B cell (primary cell): ENCODE data around the gene NOTCH1.

Source experiments
- EZH2 ChIP-seq: IDR thresholded peaks from 2 replicates; pipeline ENCODE4 v1.6.1; 2012; ENCODE audit warnings: borderline replicate concordance, low read depth, mild to moderate bottlenecking, moderate library complexity, low read length; ENCODE audit not compliant: insufficient read depth, poor library complexity, severe bottlenecking
- TF ChIP-seq, protein P1 (sequence below): fragments of 200-600 bp; IDR thresholded peaks from one replicate; pipeline ENCODE4 v1.8.0; 2022; ENCODE audit warnings: antibody characterized with exemption, mild to moderate bottlenecking

GRCh38 chr9:136531904-136532798, 13.7 kb downstream of the NOTCH1 start:
- TF ChIP-seq, protein P1, sequence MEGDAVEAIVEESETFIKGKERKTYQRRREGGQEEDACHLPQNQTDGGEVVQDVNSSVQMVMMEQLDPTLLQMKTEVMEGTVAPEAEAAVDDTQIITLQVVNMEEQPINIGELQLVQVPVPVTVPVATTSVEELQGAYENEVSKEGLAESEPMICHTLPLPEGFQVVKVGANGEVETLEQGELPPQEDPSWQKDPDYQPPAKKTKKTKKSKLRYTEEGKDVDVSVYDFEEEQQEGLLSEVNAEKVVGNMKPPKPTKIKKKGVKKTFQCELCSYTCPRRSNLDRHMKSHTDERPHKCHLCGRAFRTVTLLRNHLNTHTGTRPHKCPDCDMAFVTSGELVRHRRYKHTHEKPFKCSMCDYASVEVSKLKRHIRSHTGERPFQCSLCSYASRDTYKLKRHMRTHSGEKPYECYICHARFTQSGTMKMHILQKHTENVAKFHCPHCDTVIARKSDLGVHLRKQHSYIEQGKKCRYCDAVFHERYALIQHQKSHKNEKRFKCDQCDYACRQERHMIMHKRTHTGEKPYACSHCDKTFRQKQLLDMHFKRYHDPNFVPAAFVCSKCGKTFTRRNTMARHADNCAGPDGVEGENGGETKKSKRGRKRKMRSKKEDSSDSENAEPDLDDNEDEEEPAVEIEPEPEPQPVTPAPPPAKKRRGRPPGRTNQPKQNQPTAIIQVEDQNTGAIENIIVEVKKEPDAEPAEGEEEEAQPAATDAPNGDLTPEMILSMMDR, result no peak
- TF ChIP-seq EZH2, result no peak
